ENCODE measurements around the gene SBNO2.

- TF ChIP-seq POLR2A (IDR thresholded peaks at IDR 0.05) (no peak), CTCF (IDR thresholded peaks at IDR 0.05) (no peak), POLR2AphosphoS5 (IDR thresholded peaks at IDR 0.05) (no peak), EP300 (IDR thresholded peaks at IDR 0.05) (no peak)
These were observed 91.7 kb downstream of the SBNO2 start for GRCh38 chr19:1082165-1082927.

All from stomach (tissue), 4 donors.